Effector memory CD8-positive, alpha-beta T cell (primary cell): ENCODE data around the gene SP4.
"Not testable (repeated sequence)": the region's sequence is repeated elsewhere in the genome, so short reads cannot be mapped to it uniquely, and the experiment has no call there.

Experiments
- ATAC-seq: fragments of 150-1000 bp; cut with Tn5 transposase; replicated peaks from 2 replicates; pipeline ENCODE4 v1.10.0; 2021; ENCODE audit warnings: mild to moderate bottlenecking, moderate library complexity
- DNase-seq, 3 experiments: peaks; one replicate each; pipeline ENCODE4 v3.0.0; 2021
- H3K27ac Mint-ChIP-seq, 2 donors: one replicate each; pipeline ENCODE4 v1.8.0; 2022; ENCODE audit warnings: mild to moderate bottlenecking in 2 of 2, mixed read lengths in 2 of 2, moderate library complexity in 2 of 2
- H3K27me3 Mint-ChIP-seq, 2 donors: one replicate each; pipeline ENCODE4 v1.8.0; 2022; ENCODE audit warnings: mixed read lengths in 2 of 2
- H3K36me3 Mint-ChIP-seq: one replicate; pipeline ENCODE4 v1.8.0; 2022; ENCODE audit warnings: mild to moderate bottlenecking, moderate library complexity, mixed read lengths; ENCODE audit not compliant: insufficient read depth
- H3K4me1 Mint-ChIP-seq, 2 donors: one replicate each; pipeline ENCODE4 v1.8.0; 2022; ENCODE audit warnings: low read depth in 2 of 2, mixed read lengths in 2 of 2
- H3K4me3 Mint-ChIP-seq, 2 donors: one replicate each; pipeline ENCODE4 v1.8.0; 2022; ENCODE audit warnings: mild to moderate bottlenecking in 2 of 2, mixed read lengths in 2 of 2, moderate library complexity in 2 of 2
- H3K9me3 Mint-ChIP-seq, 2 donors: one replicate each; pipeline ENCODE4 v1.8.0; 2022; ENCODE audit warnings: mixed read lengths in 2 of 2

Gene SP4

DNA sequence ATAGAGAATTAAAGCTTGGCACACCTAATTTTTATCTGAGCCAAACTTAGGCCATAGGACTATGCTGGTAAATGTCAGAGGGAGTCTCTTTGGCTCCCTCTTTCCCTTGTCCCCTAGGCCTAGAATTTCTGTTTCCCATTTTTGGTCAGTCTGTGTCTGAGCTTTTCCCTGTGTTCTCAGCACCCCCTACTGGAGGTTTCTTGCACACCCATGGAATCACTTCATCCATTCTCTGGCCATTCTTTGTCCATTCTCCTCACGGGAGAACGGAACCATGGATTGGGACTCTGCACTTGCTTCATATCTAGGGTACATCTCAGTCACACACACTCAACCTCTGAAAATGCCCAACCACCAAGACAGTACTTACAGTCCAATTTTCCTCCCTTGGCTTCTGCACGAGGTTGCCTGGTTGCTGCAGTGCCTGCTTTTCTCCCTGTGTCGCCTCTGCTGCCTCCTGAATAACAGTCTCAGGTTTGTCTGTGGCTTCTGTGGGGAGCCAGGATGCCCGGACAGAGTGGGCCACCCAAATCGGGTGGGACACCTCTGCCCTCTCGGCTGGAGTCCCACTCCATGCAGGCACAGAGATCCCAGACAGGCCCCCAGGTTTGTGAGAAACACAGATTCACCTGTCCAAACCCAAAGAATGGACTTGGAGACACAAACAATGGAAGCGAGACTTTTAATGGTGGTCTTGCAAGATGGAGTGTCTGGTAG is 79.9 kb downstream of the SP4 start:
- Mint-ChIP-seq H3K4me1 (peaks cover 6 to 23% of the 10 kb centered on the region in 2 donors), H3K27me3 (no peaks in the 10 kb centered on the region), H3K36me3 (peaks cover 36% of the 10 kb centered on the region), H3K27ac (peak overlapping the region in 1 of 2 donors; percentile 35), H3K4me3 (no peak overlapping the region), H3K9me3 (peaks cover 6 to 12% of the 10 kb centered on the region in 2 donors)
- DNase-seq: peak; percentile 19 to 32 (median 20)
- ATAC-seq: peak; percentile 35

DNA sequence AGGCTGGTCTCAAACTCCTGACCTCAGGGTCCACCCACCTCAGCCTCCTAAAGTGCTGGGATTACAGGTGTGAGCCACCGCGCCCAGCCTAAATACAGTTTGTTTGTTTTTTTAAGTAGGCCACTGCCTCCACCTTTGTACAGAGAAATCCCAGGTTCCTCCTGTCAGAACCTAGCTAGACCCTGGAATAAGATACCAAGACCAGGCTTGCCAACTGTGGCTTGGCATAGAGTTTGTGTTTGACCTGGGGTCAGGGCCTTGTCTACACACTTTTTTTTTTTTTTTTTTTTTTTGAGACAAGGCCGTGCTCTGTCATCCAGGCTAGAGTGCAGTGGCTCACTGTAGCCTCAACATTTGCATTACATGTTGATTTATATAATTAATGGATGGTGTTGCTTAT is 80.7 kb downstream of the SP4 start:
- Mint-ChIP-seq H3K27me3 (no peaks in the 10 kb centered on the region), H3K4me3 (no peak overlapping the region), H3K9me3 (peaks cover 6 to 12% of the 10 kb centered on the region in 2 donors), H3K4me1 (peaks cover 6 to 21% of the 10 kb centered on the region in 2 donors), H3K36me3 (peaks cover 39% of the 10 kb centered on the region), H3K27ac (no peak overlapping the region)
- ATAC-seq (no peak), DNase-seq (no peak)

DNA sequence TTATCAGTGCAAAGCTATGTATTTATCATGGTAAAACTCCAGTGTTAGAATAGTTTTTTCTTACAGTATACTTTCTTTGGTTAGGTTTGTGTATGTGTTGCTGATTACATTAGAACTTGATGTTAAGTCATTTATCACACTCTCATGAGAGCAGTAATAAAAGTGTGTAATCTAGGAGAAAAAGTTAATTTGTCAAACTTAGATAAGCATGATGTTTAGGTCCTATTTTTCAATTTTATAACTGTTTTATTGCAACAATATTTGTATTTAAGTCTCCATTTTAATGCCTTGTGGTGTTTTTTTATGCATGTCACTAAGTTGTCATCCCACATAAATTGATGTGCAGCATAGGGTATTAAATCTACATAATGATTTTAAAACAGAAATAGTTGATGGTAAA is 86.2 kb downstream of the SP4 start:
- Mint-ChIP-seq H3K27ac (no peak overlapping the region), H3K4me3 (no peak overlapping the region), H3K36me3 (peaks cover 37% of the 10 kb centered on the region), H3K27me3 (no peaks in the 10 kb centered on the region), H3K4me1 (no peaks in the 10 kb centered on the region), H3K9me3 (no peaks in the 10 kb centered on the region)
- ATAC-seq (no peak), DNase-seq (no peak)

DNA sequence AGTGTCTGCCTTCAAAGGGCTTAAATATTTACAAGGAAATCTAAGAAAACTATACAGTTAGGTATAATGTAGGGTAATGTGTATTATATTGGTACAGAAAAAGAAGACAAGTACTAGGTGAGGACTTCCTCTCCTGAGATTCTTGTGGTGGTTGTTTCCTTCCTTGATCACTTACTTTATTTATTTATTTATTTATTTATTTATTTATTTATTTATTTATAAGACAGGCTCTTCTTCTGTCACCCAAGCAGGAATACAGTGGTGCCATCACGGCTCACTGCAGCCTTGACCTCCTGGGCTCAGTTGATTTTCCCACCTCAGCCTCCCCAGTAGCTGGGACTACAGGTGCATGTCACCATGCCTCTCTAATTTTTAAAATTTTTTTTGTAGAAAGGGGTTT is 96.8 kb downstream of the SP4 start:
- Mint-ChIP-seq H3K9me3 (no peaks in the 10 kb centered on the region), H3K27me3 (no peaks in the 10 kb centered on the region), H3K36me3 (no peaks in the 10 kb centered on the region), H3K4me1 (peaks cover 0 to 2% of the 10 kb centered on the region in 2 donors), H3K4me3 (no peak overlapping the region), H3K27ac (no peak overlapping the region)
- ATAC-seq (no peak), DNase-seq (no peak)

DNA sequence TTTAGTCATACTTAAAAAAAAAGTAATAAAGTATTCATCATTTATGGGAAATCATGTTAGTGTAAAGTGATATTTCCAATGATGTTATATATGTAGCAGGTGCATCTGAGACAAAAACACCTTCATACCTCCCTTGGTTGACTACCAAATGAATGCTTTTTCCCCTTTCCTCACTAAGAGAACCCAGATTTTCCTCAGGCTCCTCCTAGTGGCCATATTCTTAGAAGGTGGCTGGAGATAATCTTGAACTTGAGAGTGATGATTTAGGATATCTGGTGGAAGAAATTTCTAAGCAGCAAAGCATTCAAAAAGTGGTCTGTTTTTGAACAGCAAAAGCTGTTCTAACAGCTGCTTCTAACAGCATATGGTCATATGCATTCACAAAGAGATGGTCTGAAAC is 98.1 kb downstream of the SP4 start:
- Mint-ChIP-seq H3K9me3 (no peaks in the 10 kb centered on the region), H3K36me3 (no peaks in the 10 kb centered on the region), H3K4me3 (no peak overlapping the region), H3K27me3 (no peaks in the 10 kb centered on the region), H3K4me1 (peaks cover 0 to 2% of the 10 kb centered on the region in 2 donors), H3K27ac (no peak overlapping the region)
- ATAC-seq (no peak), DNase-seq (peak in 1 of 3 experiments; percentile 13)

DNA sequence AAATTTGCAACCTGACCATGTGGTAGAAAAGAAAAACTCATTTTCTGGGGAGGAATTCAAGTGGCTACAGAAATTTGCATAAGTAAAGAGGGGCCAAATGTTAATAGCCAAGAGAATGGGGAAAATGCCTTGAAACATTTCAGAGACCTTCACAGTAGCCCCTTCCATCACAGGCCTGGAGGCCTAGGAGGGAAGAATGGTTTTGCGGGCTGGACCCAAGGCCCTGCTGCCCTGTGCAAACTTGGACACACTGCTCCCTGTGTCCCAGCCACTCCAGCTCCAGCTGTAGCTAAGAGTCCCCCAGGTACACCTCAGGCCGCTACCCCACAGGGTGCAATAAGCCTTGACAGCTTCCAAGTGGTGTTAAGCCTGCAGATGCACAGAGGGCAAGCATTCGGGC is 98.6 kb downstream of the SP4 start:
- no peak overlapping the region for H3K4me3 Mint-ChIP-seq
- DNase-seq (no peak), ATAC-seq (no peak)
- H3K27me3 Mint-ChIP-seq: no peaks in the 10 kb centered on the region
- H3K36me3 Mint-ChIP-seq: no peaks in the 10 kb centered on the region
- H3K9me3 Mint-ChIP-seq: no peaks in the 10 kb centered on the region
- H3K4me1 Mint-ChIP-seq: peaks cover 0 to 2% of the 10 kb centered on the region in 2 donors
- H3K27ac Mint-ChIP-seq: no peak overlapping the region

DNA sequence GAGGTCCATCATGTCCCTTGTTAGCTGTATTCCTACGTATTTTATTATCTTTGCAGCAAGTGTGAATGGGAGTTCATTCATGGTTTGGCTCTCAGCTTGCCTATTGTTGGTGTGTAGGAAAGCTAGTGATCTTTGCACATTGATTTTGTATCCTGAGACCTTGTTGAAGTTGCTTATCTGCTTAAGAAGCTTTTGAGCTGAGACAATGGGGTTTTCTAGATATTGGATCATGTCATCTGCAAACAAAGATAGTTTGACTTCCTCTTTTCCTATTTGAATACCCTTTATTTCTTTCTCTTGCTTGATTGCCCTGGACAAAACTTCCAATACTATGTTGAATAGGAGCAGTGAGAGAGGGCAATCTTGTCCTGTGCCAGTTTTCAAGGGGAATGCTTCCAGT is 104.6 kb downstream of the SP4 start:
- peaks cover 11 to 21% of the 10 kb centered on the region in 2 donors for H3K27me3 Mint-ChIP-seq
- H3K4me3 Mint-ChIP-seq, H3K9me3 Mint-ChIP-seq, H3K4me1 Mint-ChIP-seq, H3K27ac Mint-ChIP-seq, H3K36me3 Mint-ChIP-seq, DNase-seq, ATAC-seq: not testable (repeated sequence)

DNA sequence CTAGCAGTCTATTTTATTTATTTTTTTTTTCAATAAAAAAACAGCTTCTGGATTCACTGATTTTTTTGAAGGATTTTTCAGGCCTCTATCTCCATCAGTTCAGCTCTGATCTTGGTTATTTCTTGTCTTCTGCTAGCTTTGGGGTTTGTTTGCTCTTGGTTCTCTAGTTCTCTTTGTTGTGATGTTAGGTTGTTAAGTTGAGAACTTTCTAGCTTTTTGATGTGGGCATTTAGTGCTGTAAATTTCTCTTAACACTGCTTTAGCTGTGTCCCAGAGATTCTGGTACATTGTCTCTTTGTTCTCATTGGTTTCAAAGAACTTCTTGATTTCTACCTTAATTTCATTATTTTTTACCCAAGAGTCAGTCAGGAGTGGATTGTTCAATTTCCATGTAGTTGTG is 105.8 kb downstream of the SP4 start:
- H3K9me3 Mint-ChIP-seq, H3K36me3 Mint-ChIP-seq, H3K27ac Mint-ChIP-seq, H3K4me1 Mint-ChIP-seq, H3K4me3 Mint-ChIP-seq, DNase-seq, ATAC-seq: not testable (repeated sequence)
- peaks cover 23 to 32% of the 10 kb centered on the region in 2 donors for H3K27me3 Mint-ChIP-seq

DNA sequence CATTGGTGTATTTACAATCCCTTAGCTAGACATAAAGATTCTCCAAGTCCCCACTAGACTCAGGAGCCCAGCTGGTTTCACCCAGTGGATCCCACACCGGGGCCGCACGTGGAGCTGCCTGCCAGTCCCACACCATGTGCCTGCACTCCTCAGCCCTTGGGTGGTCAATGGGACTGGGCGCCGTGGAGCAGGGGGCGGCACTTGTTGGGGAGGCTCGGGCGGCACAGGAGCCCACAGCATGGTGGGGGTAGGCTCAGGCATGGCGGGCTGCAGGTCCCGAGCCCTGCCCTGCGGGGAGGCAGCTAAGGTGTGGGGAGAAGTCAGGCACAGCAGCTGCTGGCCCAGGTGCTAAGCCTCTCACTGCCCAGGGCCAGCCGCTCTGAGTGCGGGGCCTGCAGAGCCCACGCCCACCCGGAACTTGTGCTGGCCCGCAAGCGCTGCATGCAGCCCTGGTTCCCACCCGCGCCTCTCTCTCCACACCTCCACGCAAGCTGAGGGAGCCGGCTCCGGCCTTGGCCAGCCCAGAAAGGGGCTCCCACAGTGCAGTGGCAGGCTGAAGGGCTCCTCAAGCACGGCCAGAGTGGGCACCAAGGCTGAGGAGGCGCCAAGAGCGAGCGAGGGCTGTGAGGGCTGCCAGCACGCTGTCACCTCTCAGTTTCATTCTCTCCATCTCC is 108.7 kb downstream of the SP4 start:
- not testable (repeated sequence) for ATAC-seq, H3K9me3 Mint-ChIP-seq, DNase-seq, H3K4me1 Mint-ChIP-seq, H3K4me3 Mint-ChIP-seq, H3K27ac Mint-ChIP-seq, H3K36me3 Mint-ChIP-seq
- H3K27me3 Mint-ChIP-seq: peaks cover 52 to 59% of the 10 kb centered on the region in 2 donors

DNA sequence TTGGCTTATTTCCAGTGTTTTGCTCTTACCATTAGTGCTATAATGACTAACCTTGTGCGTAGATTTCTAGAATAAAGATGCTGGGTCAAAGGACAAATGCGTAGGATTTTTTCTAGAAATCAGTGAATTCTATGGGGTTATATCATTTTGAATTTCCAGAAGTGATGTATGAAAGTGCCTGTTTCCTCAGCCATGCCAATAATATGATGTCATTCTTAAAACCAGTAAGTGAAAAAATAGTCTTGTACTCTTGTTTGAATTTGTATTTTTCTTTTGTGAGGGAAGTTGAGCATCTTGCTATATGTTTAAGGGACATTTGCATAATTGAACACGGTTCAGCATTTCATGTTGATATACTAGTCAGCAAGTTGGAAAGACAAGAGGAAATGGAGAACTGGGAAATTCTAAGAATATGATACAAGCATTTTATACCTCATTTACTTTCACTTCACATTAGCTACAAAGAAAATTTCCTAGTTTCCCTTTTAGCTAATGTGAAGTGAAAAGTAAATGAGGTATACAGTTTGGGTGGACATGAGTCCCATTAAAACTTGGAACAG is 111.1 kb downstream of the SP4 start:
- Mint-ChIP-seq H3K27me3 (peaks cover 54 to 75% of the 10 kb centered on the region in 2 donors), H3K4me1 (peaks cover 0 to 10% of the 10 kb centered on the region in 2 donors), H3K36me3 (peaks cover 3% of the 10 kb centered on the region), H3K4me3 (no peak overlapping the region), H3K27ac (no peak overlapping the region), H3K9me3 (no peaks in the 10 kb centered on the region)
- no peak for DNase-seq
- ATAC-seq: no peak

DNA sequence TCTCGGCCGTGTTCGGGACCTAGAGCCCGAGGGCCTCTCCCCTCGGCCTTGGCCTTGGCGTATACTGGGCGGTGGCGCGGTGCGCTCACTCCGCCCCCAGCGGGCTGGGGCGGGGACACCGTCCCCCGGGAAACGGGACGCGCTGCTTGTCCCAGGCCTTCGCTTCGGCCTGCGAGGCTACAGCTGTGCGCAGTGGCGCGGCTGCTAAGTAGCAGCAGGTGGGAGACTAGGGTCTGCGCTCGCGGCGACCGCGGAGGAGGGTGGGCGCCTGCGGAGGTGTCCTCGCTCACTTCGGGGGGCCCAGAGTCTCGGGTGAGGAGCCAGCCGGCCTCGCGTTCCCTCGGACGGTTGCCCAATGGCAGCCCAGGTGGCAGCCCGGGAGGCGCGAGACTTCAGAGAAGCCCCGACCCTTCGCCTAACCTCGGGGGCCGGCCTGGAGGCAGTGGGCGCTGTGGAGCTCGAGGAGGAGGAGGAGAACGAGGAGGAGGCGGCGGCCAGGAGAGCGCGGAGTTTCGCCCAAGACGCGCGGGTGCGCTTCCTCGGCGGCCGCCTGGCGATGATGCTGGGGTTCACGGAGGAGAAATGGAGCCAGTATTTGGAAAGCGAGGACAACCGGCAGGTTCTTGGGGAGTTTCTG is 115.1 kb downstream of the SP4 start, which contains the start of gene DNAH11:
DNAH11 (plus strand) TSS at position 149 of the 637 bp plus-strand sequence; CDS start at position 356, 207 bp downstream.
- Mint-ChIP-seq H3K27me3 (peaks cover 69 to 94% of the 10 kb centered on the region in 2 donors), H3K4me3 (peak within 1 kb of the TSS; percentile 56 to 61), H3K9me3 (no peaks in the 10 kb centered on the region), H3K27ac (no peak within 1 kb of the TSS), H3K4me1 (peaks cover 0 to 11% of the 10 kb centered on the region in 2 donors), H3K36me3 (no peaks in the 10 kb centered on the region)
- DNase-seq: no peak
- ATAC-seq: no peak

DNA sequence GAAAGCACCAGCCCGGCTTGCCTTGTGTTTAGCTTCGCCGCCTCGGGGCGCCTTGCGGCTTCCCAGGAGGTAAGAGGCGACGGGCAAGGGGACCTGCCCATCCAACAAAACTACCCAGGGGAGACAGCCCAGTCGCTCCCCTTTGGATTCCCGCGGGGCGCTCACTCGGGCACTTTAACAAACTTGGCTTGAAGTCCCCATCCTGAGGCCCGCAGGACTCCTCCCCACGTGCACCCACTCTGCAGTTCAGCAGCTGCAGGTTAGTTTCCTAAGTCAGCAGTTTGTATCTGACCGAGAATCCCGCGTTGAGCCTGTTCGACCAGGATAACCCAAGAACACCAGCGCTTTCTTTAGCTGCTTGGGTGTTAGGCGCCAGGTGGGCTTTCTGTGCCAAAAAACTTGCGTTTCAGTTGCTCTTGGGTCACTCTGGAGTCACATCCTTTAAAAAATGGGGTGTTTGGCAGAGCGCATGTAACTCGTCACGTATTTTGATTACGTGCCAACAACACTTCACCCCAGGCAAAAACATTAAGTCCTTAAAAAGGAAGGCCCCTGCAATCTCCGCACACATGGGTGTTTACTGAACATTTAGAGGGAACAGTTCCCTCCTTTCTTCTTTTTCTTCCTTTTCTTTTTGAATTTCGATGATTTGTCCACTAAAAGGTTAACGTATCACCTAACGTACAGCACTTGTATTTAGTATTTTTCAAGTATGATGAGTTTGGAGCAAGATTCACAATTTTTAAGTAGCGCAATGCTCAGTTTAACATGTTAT is 115.8 kb downstream of the SP4 start:
- Mint-ChIP-seq H3K4me1 (peaks cover 0 to 11% of the 10 kb centered on the region in 2 donors), H3K27ac (no peak overlapping the region), H3K36me3 (no peaks in the 10 kb centered on the region), H3K4me3 (peak overlapping the region; percentile 56 to 61), H3K9me3 (no peaks in the 10 kb centered on the region), H3K27me3 (peaks cover 62 to 88% of the 10 kb centered on the region in 2 donors)
- ATAC-seq (no peak), DNase-seq (no peak)

DNA sequence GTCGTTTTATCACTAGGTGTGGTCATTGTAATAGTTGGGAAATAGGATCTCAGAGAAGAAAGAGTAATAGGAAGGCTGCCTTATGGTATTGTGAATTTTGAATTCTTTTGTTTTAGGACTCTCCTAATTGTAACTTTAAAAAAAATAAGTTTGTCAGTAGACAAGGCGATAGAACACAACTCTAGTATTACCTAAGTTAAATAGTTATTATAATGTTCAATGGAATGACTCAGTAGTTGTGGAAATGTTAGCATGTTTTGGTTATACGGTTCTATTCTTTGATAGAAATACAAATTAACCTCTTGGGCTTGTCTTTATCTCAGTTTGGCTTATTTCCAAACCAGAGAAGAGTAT is 116.4 kb downstream of the SP4 start:
- H3K27me3 Mint-ChIP-seq: peaks cover 58 to 88% of the 10 kb centered on the region in 2 donors
- H3K9me3 Mint-ChIP-seq: no peaks in the 10 kb centered on the region
- ATAC-seq (no peak), DNase-seq (no peak)
- H3K4me1 Mint-ChIP-seq: peaks cover 0 to 11% of the 10 kb centered on the region in 2 donors
- H3K27ac Mint-ChIP-seq: no peak overlapping the region
- peak overlapping the region; percentile 11 to 17 for H3K4me3 Mint-ChIP-seq
- H3K36me3 Mint-ChIP-seq: no peaks in the 10 kb centered on the region
